SK-N-SH treated with all-trans-retinoic acid at 6 μM for 48 hours (cell line): Measurements from ENCODE around the gene HAPLN3.

Experiments
- BACH2 ChIP-seq: fragments of 250-450 bp; sonication (Bioruptor Pico); IDR thresholded peaks from 2 replicates; pipeline ENCODE4 v1.9.0; 2021; ENCODE audit warnings: mild to moderate bottlenecking, borderline replicate concordance
- ESRRG ChIP-seq: fragments of 250-450 bp; sonication (Bioruptor Pico); IDR thresholded peaks from 2 replicates; pipeline ENCODE4 v1.6.1; 2021; ENCODE audit warnings: mild to moderate bottlenecking
- GLIS3 ChIP-seq: fragments of 250-450 bp; sonication (Bioruptor Pico); IDR thresholded peaks from 2 replicates; pipeline ENCODE4 v1.5.0; 2020; ENCODE audit warnings: mild to moderate bottlenecking, moderate library complexity
- ISL1 ChIP-seq: fragments of 250-450 bp; sonication (Bioruptor Pico); IDR thresholded peaks from 2 replicates; pipeline ENCODE4 v2.1.2; 2022; ENCODE audit warnings: mild to moderate bottlenecking, moderate library complexity
- OSR1 ChIP-seq: fragments of 250-450 bp; sonication (Bioruptor Pico); IDR thresholded peaks from 2 replicates; pipeline ENCODE4 v1.8.0; 2022; ENCODE audit warnings: moderate library complexity, mild to moderate bottlenecking, inconsistent platforms
- RARB ChIP-seq: fragments of 250-450 bp; sonication (Bioruptor Pico); IDR thresholded peaks from 2 replicates; pipeline ENCODE4 v1.8.0; 2021; ENCODE audit warnings: mild to moderate bottlenecking, moderate library complexity
- SNAI2 ChIP-seq: fragments of 250-450 bp; sonication (Bioruptor Pico); IDR thresholded peaks from 2 replicates; pipeline ENCODE4 v1.5.0; 2020; ENCODE audit warnings: mild to moderate bottlenecking, moderate library complexity
- TCF4 ChIP-seq: fragments of 250-450 bp; sonication (Bioruptor Pico); IDR thresholded peaks from 2 replicates; pipeline ENCODE4 v1.8.0; 2021; ENCODE audit warnings: mild to moderate bottlenecking, moderate library complexity, borderline replicate concordance
- ZC3H10 ChIP-seq: fragments of 250-450 bp; sonication (Bioruptor Pico); IDR thresholded peaks from 2 replicates; pipeline ENCODE4 v1.5.1; 2021; ENCODE audit warnings: mild to moderate bottlenecking, moderate library complexity
- ZFP3 ChIP-seq: fragments of 250-450 bp; sonication (Bioruptor Pico); IDR thresholded peaks from 2 replicates; pipeline ENCODE4 v1.5.0; 2020; ENCODE audit warnings: mild to moderate bottlenecking, moderate library complexity
- TF ChIP-seq, protein P1 (sequence below): fragments of 250-450 bp; sonication (Bioruptor Pico); IDR thresholded peaks from 2 replicates; pipeline ENCODE4 v1.5.1; 2020; ENCODE audit warnings: low read depth, mild to moderate bottlenecking, moderate library complexity
- TF ChIP-seq, protein P2 (sequence below): fragments of 250-450 bp; sonication (Bioruptor Pico); IDR thresholded peaks from 2 replicates; pipeline ENCODE4 v1.8.0; 2020; ENCODE audit warnings: mild to moderate bottlenecking, moderate library complexity, borderline replicate concordance
- TF ChIP-seq, protein P3 (sequence below): fragments of 250-450 bp; sonication (Bioruptor Pico); IDR thresholded peaks from 2 replicates; pipeline ENCODE4 v1.5.0; 2020; ENCODE audit warnings: mild to moderate bottlenecking, moderate library complexity

DNA sequence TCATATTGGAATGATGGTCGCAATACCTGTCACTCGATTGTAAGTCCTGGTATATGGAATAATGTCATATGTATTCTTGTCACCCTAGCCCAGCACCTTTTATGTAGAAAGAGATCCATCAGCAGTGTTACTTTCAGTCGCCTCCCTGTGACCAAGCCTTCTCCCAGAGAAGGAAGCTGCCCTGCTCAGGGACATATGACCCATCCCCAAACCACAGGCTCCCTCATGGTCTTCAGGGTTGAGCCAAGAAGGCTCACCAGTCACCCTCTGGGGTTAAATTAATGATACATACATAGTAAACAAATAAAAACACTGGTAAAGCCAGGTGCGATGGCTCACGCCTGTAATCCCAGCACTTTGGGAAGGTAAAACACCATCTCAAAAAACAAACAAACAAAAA is 22.4 kb upstream of the HAPLN3 start:
- TF ChIP-seq, protein P1, sequence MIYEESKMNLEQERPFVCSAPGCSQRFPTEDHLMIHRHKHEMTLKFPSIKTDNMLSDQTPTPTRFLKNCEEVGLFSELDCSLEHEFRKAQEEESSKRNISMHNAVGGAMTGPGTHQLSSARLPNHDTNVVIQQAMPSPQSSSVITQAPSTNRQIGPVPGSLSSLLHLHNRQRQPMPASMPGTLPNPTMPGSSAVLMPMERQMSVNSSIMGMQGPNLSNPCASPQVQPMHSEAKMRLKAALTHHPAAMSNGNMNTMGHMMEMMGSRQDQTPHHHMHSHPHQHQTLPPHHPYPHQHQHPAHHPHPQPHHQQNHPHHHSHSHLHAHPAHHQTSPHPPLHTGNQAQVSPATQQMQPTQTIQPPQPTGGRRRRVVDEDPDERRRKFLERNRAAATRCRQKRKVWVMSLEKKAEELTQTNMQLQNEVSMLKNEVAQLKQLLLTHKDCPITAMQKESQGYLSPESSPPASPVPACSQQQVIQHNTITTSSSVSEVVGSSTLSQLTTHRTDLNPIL, result no peak
- TF ChIP-seq ZC3H10 (no peak), OSR1 (CRISPR knock-in tag) (no peak), SNAI2 (no peak), ZFP3 (CRISPR knock-in tag) (no peak), ISL1 (CRISPR knock-in tag) (no peak), BACH2 (CRISPR knock-in tag) (no peak), ESRRG (CRISPR knock-in tag) (no peak), TCF4 (no peak), GLIS3 (CRISPR knock-in tag) (no peak), RARB (no peak)
- TF ChIP-seq, protein P2, sequence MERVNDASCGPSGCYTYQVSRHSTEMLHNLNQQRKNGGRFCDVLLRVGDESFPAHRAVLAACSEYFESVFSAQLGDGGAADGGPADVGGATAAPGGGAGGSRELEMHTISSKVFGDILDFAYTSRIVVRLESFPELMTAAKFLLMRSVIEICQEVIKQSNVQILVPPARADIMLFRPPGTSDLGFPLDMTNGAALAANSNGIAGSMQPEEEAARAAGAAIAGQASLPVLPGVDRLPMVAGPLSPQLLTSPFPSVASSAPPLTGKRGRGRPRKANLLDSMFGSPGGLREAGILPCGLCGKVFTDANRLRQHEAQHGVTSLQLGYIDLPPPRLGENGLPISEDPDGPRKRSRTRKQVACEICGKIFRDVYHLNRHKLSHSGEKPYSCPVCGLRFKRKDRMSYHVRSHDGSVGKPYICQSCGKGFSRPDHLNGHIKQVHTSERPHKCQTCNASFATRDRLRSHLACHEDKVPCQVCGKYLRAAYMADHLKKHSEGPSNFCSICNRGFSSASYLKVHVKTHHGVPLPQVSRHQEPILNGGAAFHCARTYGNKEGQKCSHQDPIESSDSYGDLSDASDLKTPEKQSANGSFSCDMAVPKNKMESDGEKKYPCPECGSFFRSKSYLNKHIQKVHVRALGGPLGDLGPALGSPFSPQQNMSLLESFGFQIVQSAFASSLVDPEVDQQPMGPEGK (CRISPR knock-in tag), result no peak
- TF ChIP-seq, protein P3, sequence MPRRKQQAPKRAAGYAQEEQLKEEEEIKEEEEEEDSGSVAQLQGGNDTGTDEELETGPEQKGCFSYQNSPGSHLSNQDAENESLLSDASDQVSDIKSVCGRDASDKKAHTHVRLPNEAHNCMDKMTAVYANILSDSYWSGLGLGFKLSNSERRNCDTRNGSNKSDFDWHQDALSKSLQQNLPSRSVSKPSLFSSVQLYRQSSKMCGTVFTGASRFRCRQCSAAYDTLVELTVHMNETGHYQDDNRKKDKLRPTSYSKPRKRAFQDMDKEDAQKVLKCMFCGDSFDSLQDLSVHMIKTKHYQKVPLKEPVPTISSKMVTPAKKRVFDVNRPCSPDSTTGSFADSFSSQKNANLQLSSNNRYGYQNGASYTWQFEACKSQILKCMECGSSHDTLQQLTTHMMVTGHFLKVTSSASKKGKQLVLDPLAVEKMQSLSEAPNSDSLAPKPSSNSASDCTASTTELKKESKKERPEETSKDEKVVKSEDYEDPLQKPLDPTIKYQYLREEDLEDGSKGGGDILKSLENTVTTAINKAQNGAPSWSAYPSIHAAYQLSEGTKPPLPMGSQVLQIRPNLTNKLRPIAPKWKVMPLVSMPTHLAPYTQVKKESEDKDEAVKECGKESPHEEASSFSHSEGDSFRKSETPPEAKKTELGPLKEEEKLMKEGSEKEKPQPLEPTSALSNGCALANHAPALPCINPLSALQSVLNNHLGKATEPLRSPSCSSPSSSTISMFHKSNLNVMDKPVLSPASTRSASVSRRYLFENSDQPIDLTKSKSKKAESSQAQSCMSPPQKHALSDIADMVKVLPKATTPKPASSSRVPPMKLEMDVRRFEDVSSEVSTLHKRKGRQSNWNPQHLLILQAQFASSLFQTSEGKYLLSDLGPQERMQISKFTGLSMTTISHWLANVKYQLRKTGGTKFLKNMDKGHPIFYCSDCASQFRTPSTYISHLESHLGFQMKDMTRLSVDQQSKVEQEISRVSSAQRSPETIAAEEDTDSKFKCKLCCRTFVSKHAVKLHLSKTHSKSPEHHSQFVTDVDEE (CRISPR knock-in tag), result no peak
